HTR-8/SVneo (cell line): ENCODE results near the gene SUGCT.

Source experiments
- DNase-seq: peaks from one replicate; pipeline ENCODE4 v3.0.0; 2011; ENCODE audit warnings: low spot score, mixed read lengths; ENCODE audit not compliant: insufficient read length
- FAIRE-seq: peaks from 2 replicates; lab custom pipeline; 2011; peaks lifted over from hg19 to GRCh38; lab: Jason Lieb, UNC

The SUGCT gene

GRCh38 chr7:40306596-40306995 is 171.8 kb downstream of the SUGCT start:
- FAIRE-seq (no peak), DNase-seq (no peak)

- DNase-seq (no peak), FAIRE-seq (no peak)
These were observed 175.5 kb downstream of the SUGCT start for GRCh38 chr7:40310258-40310657.

GRCh38 chr7:40311307-40311706 is 176.5 kb downstream of the SUGCT start:
- no peak for FAIRE-seq
- no peak for DNase-seq

- FAIRE-seq, result no peak
- no peak for DNase-seq
These were observed 180.5 kb downstream of the SUGCT start for GRCh38 chr7:40315277-40315676.

GRCh38 chr7:40316176-40316575 is 181.4 kb downstream of the SUGCT start:
- no peak for FAIRE-seq

GRCh38 chr7:40324914-40325313 is 190.1 kb downstream of the SUGCT start:
- DNase-seq (no peak), FAIRE-seq (no peak)

More at GRCh38 chr7:40316176-40316575, 181.4 kb downstream of the SUGCT start:
- DNase-seq, result no peak

GRCh38 chr7:40327113-40327512 is 192.3 kb downstream of the SUGCT start:
- DNase-seq (no peak), FAIRE-seq (no peak)

- DNase-seq, result no peak
- no peak for FAIRE-seq
These were observed 193.1 kb downstream of the SUGCT start for GRCh38 chr7:40327873-40328272.

GRCh38 chr7:40329601-40330153 is 194.9 kb downstream of the SUGCT start:
- no peak for FAIRE-seq
- peak; percentile 51 for DNase-seq

- FAIRE-seq, result no peak
- DNase-seq, result no peak
These were observed 195.6 kb downstream of the SUGCT start for GRCh38 chr7:40330408-40330807.

GRCh38 chr7:40331915-40332314 is 197.1 kb downstream of the SUGCT start:
- no peak for FAIRE-seq
- no peak for DNase-seq

GRCh38 chr7:40332516-40332915 is 197.7 kb downstream of the SUGCT start:
- FAIRE-seq (no peak), DNase-seq (no peak)

- FAIRE-seq, result no peak
- DNase-seq, result no peak
These were observed 207.0 kb downstream of the SUGCT start for GRCh38 chr7:40341836-40342235.

GRCh38 chr7:40346554-40346953 is 211.7 kb downstream of the SUGCT start:
- FAIRE-seq (no peak), DNase-seq (no peak)

- FAIRE-seq, result no peak
- DNase-seq, result no peak
These were observed 213.4 kb downstream of the SUGCT start for GRCh38 chr7:40348126-40348728.

GRCh38 chr7:40350100-40350499 is 215.3 kb downstream of the SUGCT start:
- FAIRE-seq, result no peak

GRCh38 chr7:40354711-40355110 is 219.9 kb downstream of the SUGCT start:
- FAIRE-seq, result no peak
- DNase-seq, result no peak

More at GRCh38 chr7:40350100-40350499, 215.3 kb downstream of the SUGCT start:
- DNase-seq, result no peak

- no peak for DNase-seq
- FAIRE-seq, result no peak
These were observed 221.5 kb downstream of the SUGCT start for GRCh38 chr7:40356312-40356711.

- DNase-seq, result no peak
- no peak for FAIRE-seq
These were observed 222.3 kb downstream of the SUGCT start for GRCh38 chr7:40356871-40357709.

GRCh38 chr7:40369641-40370277 is 235.0 kb downstream of the SUGCT start:
- FAIRE-seq, result no peak

More at GRCh38 chr7:40369641-40370277, 235.0 kb downstream of the SUGCT start:
- no peak for DNase-seq
